Motor neuron (in vitro differentiated cells): ENCODE results near the gene TTBK2. TPM values are rescaled to one million over a fixed set of nuclear protein-coding genes. Genes with fewer than 3 reads are reported as not detected.

Experiments
- ATAC-seq, 8 experiments: fragments of 200-7000 bp; cut with Tn5 transposase; replicated peaks in 6 of 8; 2 replicates each; pipeline ENCODE4 v1.8.0; 2021; ENCODE audit warnings: mild to moderate bottlenecking in 8 of 8, moderate library complexity in 8 of 8
- H3K27ac ChIP-seq, 2 donors: fragments of 250-450 bp; sonication (Bioruptor Pico); 2 replicates each; pipeline ENCODE4 v1.9.0; 2021; ENCODE audit warnings: antibody characterized with exemption in 2 of 2, mild to moderate bottlenecking in 2 of 2, moderate library complexity in 1 of 2
- H3K4me1 ChIP-seq, 2 donors: fragments of 250-450 bp; sonication (Bioruptor Pico); replicated peaks in 1 of 2; 2 replicates each; pipeline ENCODE4 v1.6.1; 2021; ENCODE audit warnings: antibody characterized with exemption in 2 of 2, mild to moderate bottlenecking in 2 of 2, moderate library complexity in 1 of 2
- H3K4me3 ChIP-seq, 5 donors: fragments of 250-450 bp; sonication (Bioruptor Pico); 2 replicates each; pipeline ENCODE4 v1.9.0; 2021; ENCODE audit warnings: antibody characterized with exemption in 5 of 5, mild to moderate bottlenecking in 5 of 5, moderate library complexity in 4 of 5
- WGBS, 10 experiments: fragments of 450-650 bp; shearing (Covaris generic); methylation state at CpG; one replicate each; pipeline ENCODE4 v1.0.0; 2022; 5-methylcytosine and 5-hydroxymethylcytosine counted together
- in situ Hi-C, 9 experiments: fragments of 400-800 bp; cut with MboI; loops; one replicate each; pipeline ENCODE4 v1.15.0; 2021; ENCODE audit warnings: low sequenced_read_pairs in 9 of 9, low pct_unique_long_range_greater_than_20kb in 2 of 9; ENCODE audit not compliant: unreplicated experiment in 9 of 9
- total RNA-seq, 8 experiments: library from RNA; unstranded; fragments of 300-600 nt; gene quantifications; 2 replicates each; pipeline versions ENCODE4 v1.2.3 to v1.2.4, GENCODE V29; 2022

TTBK2 gene
- total RNA-seq, 8 experiments from 2014 or later: 7.6 to 26.0 (median 20.3) TPM

DNA sequence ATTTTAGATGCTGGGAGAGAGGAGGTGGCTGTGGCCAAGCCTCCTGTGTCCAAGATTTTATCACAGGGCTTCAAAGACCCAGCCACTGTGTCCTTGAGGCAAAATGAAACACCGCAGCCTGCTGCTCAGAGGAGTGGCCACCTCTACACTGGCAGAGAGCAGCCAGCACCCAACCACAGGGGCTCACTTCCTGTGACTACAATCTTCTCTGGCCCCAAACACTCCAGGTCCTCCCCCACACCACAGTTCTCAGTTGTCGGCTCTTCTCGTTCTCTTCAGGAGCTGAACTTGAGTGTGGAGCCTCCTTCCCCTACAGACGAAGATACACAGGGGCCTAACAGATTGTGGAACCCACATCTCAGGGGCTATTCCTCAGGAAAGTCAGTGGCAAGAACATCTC, 229.3 kb downstream of the TTBK2 start:
- WGBS, 10 experiments: 57 to 100% methylated on average over 1 of the region's 4 CpGs; no CpG with 5 or more reads in 8 of the 10 experiments
- H3K4me3 ChIP-seq: no peak overlapping the region
- in situ Hi-C loops: loop anchor here in 1 of 9 experiments (25.0 kb wide), 1 partner anchor 596 kb away; no protein-coding TSS in a partner anchor
- no peak overlapping the region for H3K27ac ChIP-seq
- no peaks in the 10 kb centered on the region for H3K4me1 ChIP-seq
- ATAC-seq: no peak

Other genes starting within 250 kb of the TTBK2 start
- gene CDAN1, start 183.7 kb downstream of the TTBK2 start, total RNA-seq: 10 to 100 TPM in 4 of 8 experiments, 1 to 10 TPM in 4; 5.0 to 15.4 (median 10.0) TPM
- 10 to 100 TPM; 26.3 to 49.0 (median 36.4) TPM for gene UBR1, start 185.3 kb upstream of the TTBK2 start, total RNA-seq
- 10 to 100 TPM in 3 of 8 experiments, 1 to 10 TPM in 5; 7.3 to 14.8 (median 9.6) TPM for gene TMEM62, start 212.8 kb upstream of the TTBK2 start, total RNA-seq